GM11168 (cell line): ENCODE measurements around the gene BCL2L15.

ENCODE experiments used
- in situ Hi-C: fragments of 300-500 bp; cut with MboI; formaldehyde crosslinking; loops from one replicate; pipeline ENCODE4 v1.12.0; 2022; ENCODE audit warnings: low sequenced_read_pairs; ENCODE audit not compliant: unreplicated experiment

The BCL2L15 gene

GRCh38 chr1:113887402-113888175, at the start of gene BCL2L15:
TSS of gene BCL2L15 (minus strand) at chr1:113887581. CDS start at chr1:113887375, 206 bp downstream.
- in situ Hi-C loops, result no loop called here

GRCh38 chr1:113937146-113937545, 49.8 kb upstream of the BCL2L15 start:
- in situ Hi-C loops, result no loop called here

- in situ Hi-C loops, result no loop called here
Measured at GRCh38 chr1:113935970-113936369, 48.6 kb upstream of the BCL2L15 start.

- in situ Hi-C loops, result no loop called here
Measured at GRCh38 chr1:113935176-113935575, 47.8 kb upstream of the BCL2L15 start.

- in situ Hi-C loops, result no loop called here
Measured at GRCh38 chr1:113934511-113935055, 47.2 kb upstream of the BCL2L15 start.

GRCh38 chr1:113934006-113934405, 46.6 kb upstream of the BCL2L15 start:
- in situ Hi-C loops, result no loop called here

- in situ Hi-C loops, result no loop called here
Measured at GRCh38 chr1:113931451-113931851, 44.1 kb upstream of the BCL2L15 start.

- in situ Hi-C loops, result no loop called here
Measured at GRCh38 chr1:113930499-113931161, 43.2 kb upstream of the BCL2L15 start.

GRCh38 chr1:113929750-113930498, 42.5 kb upstream of the BCL2L15 start:
- in situ Hi-C loops, result no loop called here

GRCh38 chr1:113928941-113929749, 41.8 kb upstream of the BCL2L15 start, which contains the start of gene HIPK1:
TSS of gene HIPK1 (plus strand) at chr1:113929324.
- in situ Hi-C loops, result no loop called here

- in situ Hi-C loops, result no loop called here
Measured at GRCh38 chr1:113928187-113928930, 41.0 kb upstream of the BCL2L15 start.

GRCh38 chr1:113924473-113924872, 37.1 kb upstream of the BCL2L15 start:
- in situ Hi-C loops, result no loop called here

- in situ Hi-C loops, result no loop called here
Measured at GRCh38 chr1:113922957-113923356, 35.6 kb upstream of the BCL2L15 start.

GRCh38 chr1:113918243-113918642, 30.9 kb upstream of the BCL2L15 start:
- in situ Hi-C loops, result no loop called here

- in situ Hi-C loops, result no loop called here
Measured at GRCh38 chr1:113917400-113918082, 30.2 kb upstream of the BCL2L15 start.

- in situ Hi-C loops, result no loop called here
Measured at GRCh38 chr1:113916974-113917373, 29.6 kb upstream of the BCL2L15 start.

- in situ Hi-C loops, result no loop called here
Measured at GRCh38 chr1:113913887-113914664, 26.7 kb upstream of the BCL2L15 start.

GRCh38 chr1:113913312-113913668, 25.9 kb upstream of the BCL2L15 start:
- in situ Hi-C loops, result no loop called here
